Peyer's patch (tissue), 4 donors: ENCODE results near the gene PPP1R7.

Source experiments
- CTCF ChIP-seq, 6 experiments: fragments of 450-650 bp in 4 of 6; fragments of 200-600 bp in 2 of 6; sonication (generic) in 1 of 6; IDR thresholded peaks; one replicate each; pipeline ENCODE4 v1.5.1; 2017 to 2019; ENCODE audit warnings: antibody characterized with exemption in 6 of 6, mild to moderate bottlenecking in 3 of 6, moderate library complexity in 1 of 6
- POLR2A ChIP-seq, 2 donors: fragments of 450-650 bp; IDR thresholded peaks; one replicate each; pipeline ENCODE4 v1.5.1; 2017; ENCODE audit warnings: antibody characterized with exemption in 2 of 2, mild to moderate bottlenecking in 2 of 2, moderate library complexity in 2 of 2

DNA sequence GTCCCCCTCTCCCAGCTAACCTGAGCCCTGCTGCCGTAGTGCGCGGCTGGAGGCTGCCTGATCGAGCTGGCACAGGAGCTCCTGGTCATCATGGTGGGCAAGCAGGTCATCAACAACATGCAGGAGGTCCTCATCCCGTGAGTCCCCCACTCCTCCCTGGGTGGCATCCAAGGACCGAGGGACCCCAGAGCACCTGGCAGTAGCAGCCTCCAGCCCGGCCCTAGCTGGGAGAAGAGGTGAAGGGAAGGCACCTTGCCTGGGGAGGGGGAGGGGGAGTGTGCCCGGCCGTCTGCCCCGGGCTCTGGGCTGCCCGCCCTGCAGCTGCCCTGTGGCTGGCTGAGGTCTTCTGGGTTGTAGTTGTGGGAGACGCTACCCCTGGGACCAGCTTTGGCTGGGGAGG lies 64.5 kb downstream of the PPP1R7 start:
- TF ChIP-seq CTCF (IDR thresholded peaks at IDR 0.05) (no peak), POLR2A (IDR thresholded peaks at IDR 0.05) (no peak)
